Right lobe of liver (tissue), 6 donors: ENCODE measurements around the gene DNAH14. TPM values are rescaled to one million over a fixed set of nuclear protein-coding genes. Genes with fewer than 3 reads are reported as not detected.
"Not testable (repeated sequence)": the region's sequence is repeated elsewhere in the genome, so short reads cannot be mapped to it uniquely, and the experiment has no call there.

Experiments used
- ATAC-seq, 4 donors: fragments of 200-7000 bp; cut with Tn5 transposase; one replicate each; pipeline ENCODE4 v1.9.1; 2020; ENCODE audit warnings: mild to moderate bottlenecking in 4 of 4, moderate library complexity in 4 of 4
- DNase-seq, 3 donors: peaks; one replicate each; pipeline ENCODE4 v3.0.0-alpha.2; 2020
- H3K27ac ChIP-seq, 3 donors: fragments of 200-600 bp; one replicate each; pipeline ENCODE4 v1.8.0; 2022
- H3K27me3 ChIP-seq, 2 donors: fragments of 200-600 bp; one replicate each; pipeline ENCODE4 v1.8.0; 2022
- H3K36me3 ChIP-seq, 4 donors: fragments of 200-600 bp; sonication (generic) in 1 of 4; one replicate each; pipeline versions ENCODE4 v1.5.1 to v1.8.0; 2017 to 2022; ENCODE audit warnings: control low read depth in 1 of 4
- H3K4me1 ChIP-seq, 4 donors: fragments of 200-600 bp; sonication (generic) in 1 of 4; one replicate each; pipeline versions ENCODE4 v1.5.1 to v1.8.0; 2017 to 2022; ENCODE audit warnings: control low read depth in 1 of 4
- H3K4me3 ChIP-seq, 3 donors: fragments of 200-600 bp; one replicate each; pipeline ENCODE4 v1.8.0; 2022
- H3K9me3 ChIP-seq, 4 donors: fragments of 200-600 bp; sonication (generic) in 1 of 4; one replicate each; pipeline versions ENCODE4 v1.5.1 to v1.8.0; 2017 to 2022; ENCODE audit warnings: control low read depth in 1 of 4
- POLR2A ChIP-seq: fragments of 450-650 bp; IDR thresholded peaks from one replicate; pipeline ENCODE4 v1.6.1; 2017; ENCODE audit warnings: antibody characterized with exemption, mild to moderate bottlenecking
- WGBS: methylation state at CpG from one replicate; pipeline ENCODE4 v1.1.6; 2018; ENCODE audit warnings: low coverage, low lambda C conversion rate; ENCODE audit not compliant: insufficient coverage; ENCODE audit errors: missing lambda C conversion rate; 5-methylcytosine and 5-hydroxymethylcytosine counted together
- intact Hi-C, 2 donors: fragments of 100-400 bp; cut with DNase I; formaldehyde crosslinking; loops; one replicate each; pipeline versions ENCODE4 v1.11.2 to v1.14.1; 2022
- total RNA-seq, 6 experiments: library from RNA; depleted of rRNA in 2 of 6; stranded (reverse); fragments of >200 nt in 2 of 6; fragmentation: NEBNext Ultra II Directional in 3 of 6; extraction: Animal tissue kit (Norgen Biotek cat#: 25700) in 3 of 6; gene quantifications; one replicate each; pipeline versions ENCODE4 v1.1.0 to v1.2.4, GENCODE V29; 2016 to 2023
- TF ChIP-seq, protein P1 (sequence below), 4 donors: fragments of 200-600 bp in 3 of 4; fragments of 450-650 bp in 1 of 4; IDR thresholded peaks; one replicate each; pipeline versions ENCODE4 v1.5.1 to v1.8.0; 2016 to 2022; ENCODE audit warnings: antibody characterized with exemption in 4 of 4, mild to moderate bottlenecking in 2 of 4
- donor health status: DM: no; HTN: yes; CAD: no.
- donor health status: DM: no; HTN: no; CAD: no.
- donor health status: DM: no; HTN: no; CAD: no.
- donor health status: DM: no; HTN: yes; CAD: no.
- donor health status: DM: no; HTN: yes; CAD: no.

The DNAH14 gene
- total RNA-seq, 6 experiments from 2014 or later, result 8.0 to 17.1 (median 9.7) TPM

- H3K4me3 ChIP-seq, result no peak overlapping the region
- no peaks in the 10 kb centered on the region for H3K27me3 ChIP-seq
- no peak overlapping the region for H3K27ac ChIP-seq
- intact Hi-C loops, result no loop called here
- ATAC-seq, result no peak
- peaks cover 0 to 11% (median 5%) of the 10 kb centered on the region in 4 donors for H3K4me1 ChIP-seq
- TF ChIP-seq, protein P1, sequence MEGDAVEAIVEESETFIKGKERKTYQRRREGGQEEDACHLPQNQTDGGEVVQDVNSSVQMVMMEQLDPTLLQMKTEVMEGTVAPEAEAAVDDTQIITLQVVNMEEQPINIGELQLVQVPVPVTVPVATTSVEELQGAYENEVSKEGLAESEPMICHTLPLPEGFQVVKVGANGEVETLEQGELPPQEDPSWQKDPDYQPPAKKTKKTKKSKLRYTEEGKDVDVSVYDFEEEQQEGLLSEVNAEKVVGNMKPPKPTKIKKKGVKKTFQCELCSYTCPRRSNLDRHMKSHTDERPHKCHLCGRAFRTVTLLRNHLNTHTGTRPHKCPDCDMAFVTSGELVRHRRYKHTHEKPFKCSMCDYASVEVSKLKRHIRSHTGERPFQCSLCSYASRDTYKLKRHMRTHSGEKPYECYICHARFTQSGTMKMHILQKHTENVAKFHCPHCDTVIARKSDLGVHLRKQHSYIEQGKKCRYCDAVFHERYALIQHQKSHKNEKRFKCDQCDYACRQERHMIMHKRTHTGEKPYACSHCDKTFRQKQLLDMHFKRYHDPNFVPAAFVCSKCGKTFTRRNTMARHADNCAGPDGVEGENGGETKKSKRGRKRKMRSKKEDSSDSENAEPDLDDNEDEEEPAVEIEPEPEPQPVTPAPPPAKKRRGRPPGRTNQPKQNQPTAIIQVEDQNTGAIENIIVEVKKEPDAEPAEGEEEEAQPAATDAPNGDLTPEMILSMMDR (IDR thresholded peaks at IDR 0.05), result no peak
- TF ChIP-seq POLR2A, result no peak
- H3K36me3 ChIP-seq, result no peaks in the 10 kb centered on the region
- no peaks in the 10 kb centered on the region for H3K9me3 ChIP-seq
- WGBS, result 58% methylated on average over 10 of the region's 10 CpGs
- no peak for DNase-seq
These were observed 449.4 kb downstream of the DNAH14 start for GRCh38 chr1:225378880-225379279.

GRCh38 chr1:225380691-225381090, 451.2 kb downstream of the DNAH14 start:
- intact Hi-C loops, result no loop called here
- Histone ChIP-seq H3K9me3 (no peaks in the 10 kb centered on the region), H3K36me3 (no peaks in the 10 kb centered on the region), H3K27ac (no peak overlapping the region), H3K4me1 (peaks cover 0 to 11% (median 5%) of the 10 kb centered on the region in 4 donors), H3K4me3 (no peak overlapping the region), H3K27me3 (no peaks in the 10 kb centered on the region)
- WGBS, result 44% methylated on average over 1 of the region's 1 CpG
- no peak for DNase-seq
- no peak for TF ChIP-seq POLR2A
- TF ChIP-seq, protein P1 (IDR thresholded peaks at IDR 0.05), result no peak
- ATAC-seq, result peak in 3 of 4 donors; percentile 66 to 78 (median 67)

DNA sequence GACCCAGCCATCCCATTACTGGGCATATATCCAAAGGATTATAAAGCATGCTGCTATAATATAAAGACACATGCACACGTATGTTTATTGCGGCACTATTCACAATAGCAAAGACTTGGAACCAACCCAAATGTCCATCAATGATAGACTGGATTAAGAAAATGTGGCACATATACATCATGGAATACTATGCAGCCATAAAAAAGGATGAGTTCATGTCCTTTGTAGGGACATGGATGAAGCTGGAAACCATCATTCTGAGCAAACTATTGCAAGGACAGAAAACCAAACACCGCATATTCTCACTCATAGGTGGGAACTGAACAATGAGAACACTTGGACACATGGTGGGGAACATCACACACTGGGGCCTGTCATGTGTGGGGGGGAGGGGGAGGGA, 457.4 kb downstream of the DNAH14 start:
- ATAC-seq, H3K4me3 ChIP-seq, H3K27ac ChIP-seq, H3K36me3 ChIP-seq, H3K27me3 ChIP-seq, H3K4me1 ChIP-seq, DNase-seq, H3K9me3 ChIP-seq, intact Hi-C loops: not testable (repeated sequence)
- WGBS, result 100% methylated on average over 3 of the region's 3 CpGs

- no peaks in the 10 kb centered on the region for H3K4me1 ChIP-seq
- intact Hi-C loops, result no loop called here
- no peaks in the 10 kb centered on the region for H3K9me3 ChIP-seq
- no peaks in the 10 kb centered on the region for H3K27me3 ChIP-seq
- no peaks in the 10 kb centered on the region for H3K36me3 ChIP-seq
- DNase-seq, result no peak
- 72% methylated on average over 4 of the region's 4 CpGs for WGBS
- TF ChIP-seq, protein P1 (IDR thresholded peaks at IDR 0.05), result no peak
- TF ChIP-seq POLR2A, result no peak
- no peak for ATAC-seq
- no peak overlapping the region for H3K27ac ChIP-seq
- H3K4me3 ChIP-seq, result no peak overlapping the region
These were observed 458.9 kb downstream of the DNAH14 start for GRCh38 chr1:225388372-225388771.

GRCh38 chr1:225389843-225390242, 460.4 kb downstream of the DNAH14 start:
- intact Hi-C loops, result no loop called here
- WGBS, result 96% methylated on average over 4 of the region's 4 CpGs
- no peaks in the 10 kb centered on the region for H3K4me1 ChIP-seq
- no peaks in the 10 kb centered on the region for H3K36me3 ChIP-seq
- no peak for DNase-seq
- no peak for ATAC-seq
- H3K27me3 ChIP-seq, result no peaks in the 10 kb centered on the region
- no peaks in the 10 kb centered on the region for H3K9me3 ChIP-seq
- no peak overlapping the region for H3K4me3 ChIP-seq
- H3K27ac ChIP-seq, result no peak overlapping the region
- TF ChIP-seq, protein P1 (IDR thresholded peaks at IDR 0.05), result no peak
